Measurements from ENCODE around the gene SNRNP25. TPM values are rescaled to one million over a fixed set of nuclear protein-coding genes. Genes with fewer than 3 reads are reported as not detected.

SNRNP25 gene
- total and polyA plus RNA-seq, 9 of the 15 experiments (the other 6 are each of a cell fraction or from before 2014, with no cell fraction given), result 59.0 to 176 (median 108) TPM

DNA sequence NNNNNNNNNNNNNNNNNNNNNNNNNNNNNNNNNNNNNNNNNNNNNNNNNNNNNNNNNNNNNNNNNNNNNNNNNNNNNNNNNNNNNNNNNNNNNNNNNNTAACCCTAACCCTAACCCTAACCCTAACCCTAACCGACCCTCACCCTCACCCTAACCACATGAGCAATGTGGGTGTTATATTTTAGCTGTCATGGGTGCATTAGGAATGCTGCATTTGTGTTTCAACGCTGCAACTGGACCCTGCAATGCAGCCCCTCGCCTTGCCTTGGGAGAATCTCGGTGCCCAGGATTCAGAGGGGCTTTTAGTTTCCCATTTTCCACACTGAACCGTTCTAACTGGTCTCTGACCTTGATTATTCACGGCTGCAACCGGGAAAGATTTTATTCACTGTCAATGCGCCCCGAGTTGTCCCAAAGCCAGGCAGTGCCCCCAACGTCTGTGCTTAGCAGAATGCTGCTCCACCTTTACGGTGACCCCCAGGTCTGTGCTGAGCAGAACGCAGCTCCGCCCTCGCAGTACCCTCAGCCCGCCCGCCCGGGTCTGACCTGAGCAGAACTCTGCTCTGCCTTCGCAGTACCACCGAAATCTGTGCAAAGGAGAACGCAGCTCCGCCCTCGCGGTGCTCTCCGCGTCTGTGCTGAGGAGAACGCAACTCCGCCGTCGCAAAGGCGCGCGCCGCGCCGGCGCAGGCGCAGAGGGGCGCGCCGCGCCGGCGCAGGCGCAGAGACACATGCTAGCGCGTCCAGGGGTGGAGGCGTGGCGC, 43.5 kb upstream of the SNRNP25 start:
- Histone ChIP-seq H3K9me1 (ENCODE audit: control insufficient read depth, insufficient read depth, low read length) (no peaks in the 10 kb centered on the region), H2AFZ (ENCODE audit: low read depth, low read length) (no peak overlapping the region), H3K36me3 (ENCODE audit: control insufficient read depth, insufficient read depth, low read length) (no peaks in the 10 kb centered on the region), H3K4me3 (no peak overlapping the region), H3K4me2 (ENCODE audit: insufficient read depth, low read length) (no peak overlapping the region), H3K27me3 (ENCODE audit: control insufficient read depth in 2 of 2, insufficient read depth in 2 of 2, low read length in 2 of 2) (no peaks in the 10 kb centered on the region), H3K79me2 (ENCODE audit: control insufficient read depth, insufficient read depth, low read length) (no peaks in the 10 kb centered on the region), H3K4me1 (replicated peaks in 1 of 2; ENCODE audit: control insufficient read depth in 2 of 2, insufficient read depth in 2 of 2, low read length in 2 of 2) (no peaks in the 10 kb centered on the region), H3K9me3 (replicated peaks; ENCODE audit: control insufficient read depth, insufficient read depth, low read depth, low read length) (no peaks in the 10 kb centered on the region), H3K27ac (ENCODE audit: extremely low read depth, low read depth, low read length) (no peak overlapping the region), H3K9ac (ENCODE audit: insufficient read depth in 1 of 2, low read depth in 2 of 2, low read length in 2 of 2) (no peak overlapping the region), H4K20me1 (replicated peaks; ENCODE audit: control insufficient read depth, insufficient read depth, low read length) (no peaks in the 10 kb centered on the region)
- ATAC-seq, result peak; percentile 88
- CTCF ChIA-PET (ENCODE audit: low intra/inter-chr PET ratio), result no interaction called here
- POLR2A ChIA-PET, result no interaction called here
- DNase-seq (ENCODE audit: extremely low read depth in 1 of 4, low spot score in 3 of 4), result no peak
- intact Hi-C loops (cut with micrococcal nuclease) (no loop called here), in situ Hi-C loops (cut with MboI) (no loop called here)
- 37% methylated on average over 8 of the region's 48 CpGs for WGBS (ENCODE audit: insufficient coverage, low coverage, missing lambda C conversion rate)
- TF ChIP-seq ZNF644 (tag; IDR thresholded peaks at IDR 0.05; ENCODE audit: low read depth) (no peak), RBM25 (IDR thresholded peaks at IDR 0.05; ENCODE audit: low read depth, low read length, severe bottlenecking) (no peak), RBFOX2 (IDR thresholded peaks at IDR 0.05; ENCODE audit: low read depth, low read length) (no peak), ZSCAN32 (CRISPR knock-in tag; IDR thresholded peaks at IDR 0.05) (no peak), ZNF253 (CRISPR knock-in tag; conservative IDR thresholded peaks at IDR 0.05) (no peak), HMBOX1 (IDR thresholded peaks at IDR 0.05) (0 out of 2 replicates have a peak, but pooled peaks have one; percentile 18), POLR2AphosphoS2 (IDR thresholded peaks at IDR 0.05; ENCODE audit: low read length) (no peak)
- TF ChIP-seq, protein P1, sequence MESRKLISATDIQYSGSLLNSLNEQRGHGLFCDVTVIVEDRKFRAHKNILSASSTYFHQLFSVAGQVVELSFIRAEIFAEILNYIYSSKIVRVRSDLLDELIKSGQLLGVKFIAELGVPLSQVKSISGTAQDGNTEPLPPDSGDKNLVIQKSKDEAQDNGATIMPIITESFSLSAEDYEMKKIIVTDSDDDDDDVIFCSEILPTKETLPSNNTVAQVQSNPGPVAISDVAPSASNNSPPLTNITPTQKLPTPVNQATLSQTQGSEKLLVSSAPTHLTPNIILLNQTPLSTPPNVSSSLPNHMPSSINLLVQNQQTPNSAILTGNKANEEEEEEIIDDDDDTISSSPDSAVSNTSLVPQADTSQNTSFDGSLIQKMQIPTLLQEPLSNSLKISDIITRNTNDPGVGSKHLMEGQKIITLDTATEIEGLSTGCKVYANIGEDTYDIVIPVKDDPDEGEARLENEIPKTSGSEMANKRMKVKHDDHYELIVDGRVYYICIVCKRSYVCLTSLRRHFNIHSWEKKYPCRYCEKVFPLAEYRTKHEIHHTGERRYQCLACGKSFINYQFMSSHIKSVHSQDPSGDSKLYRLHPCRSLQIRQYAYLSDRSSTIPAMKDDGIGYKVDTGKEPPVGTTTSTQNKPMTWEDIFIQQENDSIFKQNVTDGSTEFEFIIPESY (CRISPR knock-in tag; IDR thresholded peaks at IDR 0.05), result 0 out of 2 replicates have a peak, but pooled peaks have one; percentile 21
- TF ChIP-seq, protein P2, sequence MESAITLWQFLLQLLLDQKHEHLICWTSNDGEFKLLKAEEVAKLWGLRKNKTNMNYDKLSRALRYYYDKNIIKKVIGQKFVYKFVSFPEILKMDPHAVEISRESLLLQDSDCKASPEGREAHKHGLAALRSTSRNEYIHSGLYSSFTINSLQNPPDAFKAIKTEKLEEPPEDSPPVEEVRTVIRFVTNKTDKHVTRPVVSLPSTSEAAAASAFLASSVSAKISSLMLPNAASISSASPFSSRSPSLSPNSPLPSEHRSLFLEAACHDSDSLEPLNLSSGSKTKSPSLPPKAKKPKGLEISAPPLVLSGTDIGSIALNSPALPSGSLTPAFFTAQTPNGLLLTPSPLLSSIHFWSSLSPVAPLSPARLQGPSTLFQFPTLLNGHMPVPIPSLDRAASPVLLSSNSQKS (CRISPR knock-in tag; IDR thresholded peaks at IDR 0.05), result no peak
- FAIRE-seq, result no peak
- BruUV-seq (replicated peaks), result no TSS peak
